ENCODE results near the gene IFT81. TPM values are rescaled to one million over a fixed set of nuclear protein-coding genes. Genes with fewer than 3 reads are reported as not detected.
"Not testable (repeated sequence)": the region's sequence is repeated elsewhere in the genome, so short reads cannot be mapped to it uniquely, and the experiment has no call there.

IFT81 gene
- total RNA-seq, 1 experiment from 2014 or later, result 9.0 TPM

DNA sequence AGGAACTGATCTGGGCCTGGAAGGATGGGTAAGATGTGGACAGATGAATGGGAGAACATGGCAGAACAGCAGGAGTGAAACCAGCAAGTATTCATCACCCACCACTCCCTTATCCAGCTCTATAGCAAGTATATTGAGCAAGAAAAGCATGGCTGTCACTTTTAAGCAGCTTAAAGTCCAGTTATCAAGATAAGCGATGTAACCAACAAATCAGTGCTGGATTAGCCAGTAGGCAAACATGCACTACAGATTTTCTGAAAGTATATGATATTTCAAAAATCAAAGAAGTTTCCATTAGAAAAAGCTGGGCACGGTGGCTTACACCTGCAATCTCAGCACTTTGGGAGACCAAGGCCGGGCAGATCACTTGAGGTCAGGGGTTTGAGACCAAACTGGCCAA lies 103.0 kb downstream of the IFT81 start:
- H2AFZ ChIP-seq (ENCODE audit: low read depth, low read length, poor library complexity, severe bottlenecking), result no peak overlapping the region
- no peak overlapping the region for H3K27ac ChIP-seq (ENCODE audit: low read depth, low read length)
- H4K20me1 ChIP-seq (ENCODE audit: insufficient read depth), result no peaks in the 10 kb centered on the region
- no TSS peak for BruUV-seq (replicated peaks)
- H3K9me2 ChIP-seq (ENCODE audit: insufficient read depth), result no peaks in the 10 kb centered on the region
- H3K4me2 ChIP-seq (ENCODE audit: low read length), result no peak overlapping the region
- ChIA-PET RAD21 (ENCODE audit: low non-redundant PET in 1 of 2, low total read pairs in 2 of 2, uncharacterized antibody in 2 of 2, unreplicated experiment in 2 of 2) (no interaction called here), POLR2A (interaction anchor here (1.0 kb wide), 1 partner anchor 29 kb away, joined by 3 read pairs; no protein-coding TSS in a partner anchor), CTCF (no interaction called here)
- no peak overlapping the region for H3K4me3 ChIP-seq (replicated peaks in 1 of 2; ENCODE audit: low read depth in 1 of 2, low read length in 2 of 2)
- TF ChIP-seq CEBPB (IDR thresholded peaks at IDR 0.05; ENCODE audit: low read depth), result no peak
- no peak for TF ChIP-seq POLR2AphosphoS5 (IDR thresholded peaks at IDR 0.05; ENCODE audit: low read depth, low read length)
- TF ChIP-seq, protein P1, sequence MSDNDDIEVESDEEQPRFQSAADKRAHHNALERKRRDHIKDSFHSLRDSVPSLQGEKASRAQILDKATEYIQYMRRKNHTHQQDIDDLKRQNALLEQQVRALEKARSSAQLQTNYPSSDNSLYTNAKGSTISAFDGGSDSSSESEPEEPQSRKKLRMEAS (IDR thresholded peaks at IDR 0.05), result no peak
- no peak for TF ChIP-seq CBX3 (IDR thresholded peaks at IDR 0.05; ENCODE audit: low read depth)
- no peak for TF ChIP-seq POLR2A (IDR thresholded peaks at IDR 0.05; ENCODE audit: borderline replicate concordance, extremely low read depth, insufficient read depth, insufficient read length)
- H3K27me3 ChIP-seq (ENCODE audit: insufficient read depth, low read length), result no peaks in the 10 kb centered on the region
- H3K79me2 ChIP-seq (ENCODE audit: insufficient read depth, low read length), result no peaks in the 10 kb centered on the region
- DNase-seq (ENCODE audit: low read depth, low spot score) (no peak), ATAC-seq (no peak)
- H3K9me3 ChIP-seq (ENCODE audit: control insufficient read depth in 1 of 2, insufficient read depth in 1 of 2, low read depth in 1 of 2, low read length in 2 of 2), result no peaks in the 10 kb centered on the region
- H3K4me1 ChIP-seq (ENCODE audit: control insufficient read depth in 1 of 2, insufficient read depth in 2 of 2, low read length in 2 of 2), result peaks cover 0 to 8% of the 10 kb centered on the region in 2 experiments; a peak in 1 of 4 replicates
- intact Hi-C loops (cut with micrococcal nuclease), result no loop called here
- H3K36me3 ChIP-seq (ENCODE audit: control insufficient read depth in 1 of 2, insufficient read depth in 2 of 2, low read length in 2 of 2), result no peaks in the 10 kb centered on the region
- no peak overlapping the region for H3K9ac ChIP-seq (ENCODE audit: low read length)

DNA sequence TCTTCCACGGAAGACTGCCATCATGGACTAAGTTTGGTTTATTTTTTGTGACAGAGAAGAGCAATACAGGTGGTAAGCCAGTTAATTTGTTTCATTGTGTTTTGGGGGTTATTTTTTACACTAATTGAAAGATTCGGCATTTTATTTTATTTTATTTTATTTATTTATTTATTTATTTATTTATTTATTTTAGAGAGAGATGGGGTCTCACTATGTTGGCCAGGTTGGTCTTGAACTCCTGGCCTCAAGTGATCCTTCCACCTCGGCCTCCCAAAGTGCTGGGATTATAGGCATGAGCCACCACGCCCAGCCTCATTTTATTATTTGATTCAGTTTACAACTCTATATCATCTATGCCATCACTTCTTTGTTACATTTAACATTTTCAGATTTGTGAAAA lies 104.2 kb downstream of the IFT81 start:
- H3K9me2 ChIP-seq (ENCODE audit: insufficient read depth); H3K4me2 ChIP-seq (ENCODE audit: low read length); H3K4me1 ChIP-seq (ENCODE audit: control insufficient read depth in 1 of 2, insufficient read depth in 2 of 2, low read length in 2 of 2); H3K36me3 ChIP-seq (ENCODE audit: control insufficient read depth in 1 of 2, insufficient read depth in 2 of 2, low read length in 2 of 2); H3K4me3 ChIP-seq (replicated peaks in 1 of 2; ENCODE audit: low read depth in 1 of 2, low read length in 2 of 2); CTCF ChIA-PET; intact Hi-C loops (cut with micrococcal nuclease); H4K20me1 ChIP-seq (ENCODE audit: insufficient read depth); H3K27ac ChIP-seq (ENCODE audit: low read depth, low read length); DNase-seq (ENCODE audit: low read depth, low spot score); H2AFZ ChIP-seq (ENCODE audit: low read depth, low read length, poor library complexity, severe bottlenecking); BruUV-seq (replicated peaks); H3K27me3 ChIP-seq (ENCODE audit: insufficient read depth, low read length); H3K9ac ChIP-seq (ENCODE audit: low read length); RAD21 ChIA-PET (ENCODE audit: low non-redundant PET in 1 of 2, low total read pairs in 2 of 2, uncharacterized antibody in 2 of 2, unreplicated experiment in 2 of 2); POLR2A ChIA-PET; ATAC-seq; H3K79me2 ChIP-seq (ENCODE audit: insufficient read depth, low read length); H3K9me3 ChIP-seq (ENCODE audit: control insufficient read depth in 1 of 2, insufficient read depth in 1 of 2, low read depth in 1 of 2, low read length in 2 of 2): not testable (repeated sequence)

All from HCT116 (cell line).